HepG2 (cell line): ENCODE measurements around the gene SACS. TPM values are rescaled to one million over a fixed set of nuclear protein-coding genes. Genes with fewer than 3 reads are reported as not detected.

ENCODE experiments used
- ATAC-seq: fragments of 200-7000 bp; cut with Tn5 transposase; 3 replicates; pipeline ENCODE4 v1.9.1; 2020; ENCODE audit warnings: mild to moderate bottlenecking, moderate library complexity
- BruUV-seq: library from RNA; stranded (reverse); fragments of 400-500 nt; replicated peaks from 2 replicates; lab custom pipeline; 2021; lab: Mats Ljungman, UMichigan
- CTCF ChIA-PET: fragments of 300-600 bp; formaldehyde crosslinking; extraction: SDS; loops from one replicate; lab custom pipeline; 2021; ENCODE audit warnings: low total read pairs, inconsistent platforms, low intra/inter-chr PET ratio; lab: Yijun Ruan, JAX
- POLR2A ChIA-PET: fragments of 350-600 bp; sonication (Branson Sonifier 250); formaldehyde crosslinking; loops from one replicate; lab custom pipeline; 2020; ENCODE audit warnings: antibody characterized with exemption, inconsistent platforms; lab: Yijun Ruan, JAX
- DNase-seq: peaks from one replicate; pipeline ENCODE4 v3.0.0-alpha.2; 2015; ENCODE audit warnings: low spot score
- FAIRE-seq: peaks from 3 replicates; lab custom pipeline; 2011; peaks lifted over from hg19 to GRCh38; lab: Jason Lieb, UNC
- H2AFZ ChIP-seq: one replicate; pipeline ENCODE4 v1.6.1; 2011; ENCODE audit warnings: low read length, inconsistent platforms
- H3K27ac ChIP-seq: fragments of 300-600 bp; 3 replicates; pipeline ENCODE4 v1.8.0; 2011; ENCODE audit warnings: mixed run types, mild to moderate bottlenecking, mixed read lengths, low read length, inconsistent platforms; ENCODE audit not compliant: insufficient read depth; ENCODE audit errors: extremely low read length
- H3K27me3 ChIP-seq, 2 experiments: fragments of 200-600 bp in 1 of 2; 2 replicates in 1 of 2; 3 replicates in 1 of 2; pipeline versions ENCODE4 v1.6.0 to v1.8.0; 2011; ENCODE audit warnings: low read length in 2 of 2, mild to moderate bottlenecking in 2 of 2, moderate library complexity in 2 of 2, inconsistent platforms in 1 of 2; ENCODE audit not compliant: insufficient read depth in 2 of 2, control insufficient read depth in 1 of 2
- H3K36me3 ChIP-seq, 2 experiments: fragments of 200-600 bp in 1 of 2; replicated peaks in 1 of 2; 2 replicates in 1 of 2; 3 replicates in 1 of 2; pipeline versions ENCODE4 v1.5.1 to v1.8.0; 2011; ENCODE audit warnings: low read length in 2 of 2, inconsistent platforms in 1 of 2; ENCODE audit not compliant: insufficient read depth in 2 of 2, control insufficient read depth in 1 of 2
- H3K4me1 ChIP-seq: 2 replicates; pipeline ENCODE4 v1.5.1; 2012; ENCODE audit warnings: low read length, inconsistent platforms; ENCODE audit not compliant: insufficient read depth
- H3K4me2 ChIP-seq: 2 replicates; pipeline ENCODE4 v1.6.0; 2011; ENCODE audit warnings: low read depth, low read length, inconsistent platforms
- H3K4me3 ChIP-seq, 3 experiments: fragments of 200-600 bp in 1 of 3; sonication (generic), shearing (Covaris generic) in 1 of 3; replicated peaks in 1 of 3; 2 replicates each; pipeline ENCODE4 v1.5.1; 2011 to 2016; ENCODE audit warnings: low read length in 3 of 3, inconsistent platforms in 2 of 3, low read depth in 2 of 3, mild to moderate bottlenecking in 2 of 3, control low read depth in 1 of 3, mixed read lengths in 1 of 3; ENCODE audit not compliant: insufficient read depth in 1 of 3
- H3K79me2 ChIP-seq: one replicate; pipeline ENCODE4 v1.6.1; 2011; ENCODE audit warnings: low read length, inconsistent platforms; ENCODE audit not compliant: insufficient read depth
- H3K9ac ChIP-seq: 2 replicates; pipeline ENCODE4 v1.6.0; 2011; ENCODE audit warnings: mild to moderate bottlenecking, low read depth, low read length, inconsistent platforms; ENCODE audit not compliant: insufficient read depth
- H3K9me3 ChIP-seq: 2 replicates; pipeline ENCODE4 v1.5.1; 2012; ENCODE audit warnings: mild to moderate bottlenecking, low read length
- H4K20me1 ChIP-seq: 2 replicates; pipeline ENCODE4 v1.6.0; 2011; ENCODE audit warnings: inconsistent platforms, mild to moderate bottlenecking, low read length, moderate library complexity; ENCODE audit not compliant: insufficient read depth
- EP300 ChIP-seq, 3 experiments: sonication (generic) in 1 of 3; formaldehyde crosslinking in 1 of 3; IDR thresholded peaks; 2 replicates each; pipeline versions ENCODE4 v1.5.1 to v1.6.1; 2011 to 2020; ENCODE audit warnings: low read depth in 2 of 3, low read length in 2 of 3, borderline replicate concordance in 1 of 3, improper control_type of control experiment in 1 of 3, mild to moderate bottlenecking in 1 of 3, missing genetic modification reagents in 1 of 3, moderate library complexity in 1 of 3
- JDP2 ChIP-seq: sonication (generic); formaldehyde crosslinking; IDR thresholded peaks from 2 replicates; pipeline ENCODE4 v1.8.1; 2022; ENCODE audit warnings: missing genetic modification reagents, borderline replicate concordance
- MNT ChIP-seq: fragments of 450-650 bp; IDR thresholded peaks from 2 replicates; pipeline ENCODE4 v1.6.1; 2016
- SOX13 ChIP-seq, 3 experiments: fragments of 450-650 bp in 1 of 3; sonication (generic) in 1 of 3; formaldehyde crosslinking in 1 of 3; IDR thresholded peaks in 2 of 3; conservative IDR thresholded peaks in 1 of 3; 2 replicates each; pipeline versions ENCODE4 v1.5.0 to v1.6.1; 2016 to 2020; ENCODE audit warnings: antibody characterized with exemption in 1 of 3, mild to moderate bottlenecking in 1 of 3, missing compliant biosample characterization in 1 of 3, missing genetic modification reagents in 1 of 3, moderate library complexity in 1 of 3
- SOX6 ChIP-seq, 2 experiments: fragments of 450-650 bp in 1 of 2; sonication (generic) in 1 of 2; formaldehyde crosslinking in 1 of 2; IDR thresholded peaks; 2 replicates each; pipeline versions ENCODE4 v1.4.0 to v1.6.1; 2017 to 2020; ENCODE audit warnings: antibody characterized with exemption in 1 of 2, mild to moderate bottlenecking in 1 of 2, missing genetic modification reagents in 1 of 2
- TCF7 ChIP-seq: sonication (generic); IDR thresholded peaks from 2 replicates; pipeline ENCODE4 v1.6.1; 2016; ENCODE audit warnings: antibody characterized with exemption, low read depth
- ZGPAT ChIP-seq: IDR thresholded peaks from 2 replicates; pipeline ENCODE4 v1.6.1; 2016; ENCODE audit warnings: mild to moderate bottlenecking
- ZNF136 ChIP-seq: sonication (generic); formaldehyde crosslinking; IDR thresholded peaks from 2 replicates; pipeline ENCODE4 v1.8.1; 2022; ENCODE audit warnings: low read depth, mild to moderate bottlenecking, moderate library complexity, missing genetic modification reagents
- WGBS: methylation state at CpG from one replicate; pipeline ENCODE4 v1.1.6; 2017; ENCODE audit warnings: low lambda C conversion rate; 5-methylcytosine and 5-hydroxymethylcytosine counted together
- in situ Hi-C: cut with HindIII; loops from 2 replicates; pipeline ENCODE4 v1.10.0; 2017; ENCODE audit warnings: low pct_unique_long_range_greater_than_20kb; ENCODE audit not compliant: extremely low pct_ligation_motif_present
- intact Hi-C: fragments of 100-400 bp; cut with micrococcal nuclease; formaldehyde crosslinking; loops from one replicate; pipeline ENCODE4 v1.10.0; 2022; ENCODE audit not compliant: unreplicated experiment
- polyA plus RNA-seq, 8 experiments: library from polyadenylated mRNA; depleted of rRNA in 3 of 8; stranded (reverse) in 7 of 8; unstranded in 1 of 8; fragments of >200 nt; fragmentation: Illumina TruSeq in 4 of 8; extraction: Trizol in 4 of 8; gene quantifications; 2 replicates each; pipeline versions ENCODE4 v1.2.1 to v1.2.3, GENCODE V29; 2011 to 2016; ENCODE audit warnings: low read depth in 4 of 8, missing spikeins in 1 of 8, mixed read lengths in 1 of 8; ENCODE audit not compliant: insufficient read depth in 1 of 8
- total RNA-seq, 5 experiments: library from RNA; depleted of rRNA; stranded (reverse); fragments of >200 nt; fragmentation: Illumina TruSeq; extraction: Trizol; gene quantifications; 2 replicates each; pipeline ENCODE4 v1.2.3, GENCODE V29; 2016; ENCODE audit warnings: low read depth in 1 of 5

SACS gene
- total and polyA plus RNA-seq, 2 of the 13 experiments (the other 11 are each of a cell fraction or from before 2014, with no cell fraction given): 4.0 to 15.7 TPM

- CTCF ChIA-PET: no interaction called here
Observed at GRCh38 chr13:23470790-23471614, 37.5 kb upstream of the SACS start.

GRCh38 chr13:23469951-23470421 lies 36.5 kb upstream of the SACS start:
- Histone ChIP-seq H3K27me3 (peaks cover 0 to 5% of the 10 kb centered on the region in 2 experiments; a peak in 1 of 5 replicates), H3K36me3 (no peaks in the 10 kb centered on the region), H3K9me3 (no peaks in the 10 kb centered on the region), H3K79me2 (no peaks in the 10 kb centered on the region), H3K4me1 (peaks cover 33% of the 10 kb centered on the region), H3K4me3 (no peak overlapping the region), H3K27ac (no peak overlapping the region), H4K20me1 (no peaks in the 10 kb centered on the region), H2AFZ (no peak overlapping the region), H3K4me2 (no peak overlapping the region), H3K9ac (no peak overlapping the region)
- ChIA-PET CTCF (no interaction called here), POLR2A (no interaction called here)
- TF ChIP-seq ZNF136 (no peak), ZGPAT (CRISPR knock-in tag) (no peak), MNT (peak; percentile 16; the same call in 1 of the 2 replicates)
- no peak for FAIRE-seq
- DNase-seq: no peak
- WGBS: 80% methylated on average over 9 of the region's 9 CpGs
- BruUV-seq: no TSS peak
- ATAC-seq: no peak
- in situ Hi-C loops (loop anchor here (5.0 to 10.0 kb wide), 3 partner anchors 107 to 405 kb away; no protein-coding TSS in a partner anchor), intact Hi-C loops (loop anchor here (1.0 to 10.0 kb wide), 3 partner anchors 185 to 417 kb away; partner anchors contain the start of gene MIPEP)

More at GRCh38 chr13:23470790-23471614, 37.5 kb upstream of the SACS start:
- peak; percentile 39 for DNase-seq
- Histone ChIP-seq H2AFZ (no peak overlapping the region), H3K27me3 (no peaks in the 10 kb centered on the region), H3K4me1 (peaks cover 33% of the 10 kb centered on the region), H3K36me3 (no peaks in the 10 kb centered on the region), H3K27ac (no peak overlapping the region), H3K4me2 (peak overlapping the region; percentile 33), H4K20me1 (no peaks in the 10 kb centered on the region), H3K79me2 (no peaks in the 10 kb centered on the region), H3K9me3 (no peaks in the 10 kb centered on the region), H3K9ac (no peak overlapping the region), H3K4me3 (peak overlapping the region in 1 of 3 experiments; percentile 10; a peak in 1 of 6 replicates)
- in situ Hi-C loops (no loop called here), intact Hi-C loops (loop anchor here (1.0 kb wide), 1 partner anchor 236 kb away; no protein-coding TSS in a partner anchor)
- WGBS: 8% methylated on average over 7 of the region's 7 CpGs
- 0 out of 4 replicates have a peak, but pooled peaks of 1 of the 2 experiments have one; percentile 8 for TF ChIP-seq EP300 (IDR thresholded peaks at IDR 0.05; ENCODE audit: low read depth in 2 of 2, low read length in 2 of 2)
- TF ChIP-seq EP300 (CRISPR knock-in tag; IDR thresholded peaks at IDR 0.05; ENCODE audit: borderline replicate concordance): no peak
- TF ChIP-seq SOX13 (IDR thresholded peaks at IDR 0.05): no peak
- TF ChIP-seq SOX13 (CRISPR knock-in tag; conservative IDR thresholded peaks at IDR 0.05 in 1 of 2, IDR thresholded peaks at IDR 0.05 in 1 of 2): peak in 1 of 2 experiments; percentile 73; a peak in 2 of 4 replicates
- TF ChIP-seq JDP2 (CRISPR knock-in tag): no peak
- peak; percentile 11; the same call in 1 of the 2 replicates for TF ChIP-seq TCF7
- no peak for TF ChIP-seq SOX6 (IDR thresholded peaks at IDR 0.05)
- peak; percentile 33; the same call in 1 of the 2 replicates for TF ChIP-seq SOX6 (CRISPR knock-in tag; IDR thresholded peaks at IDR 0.05)
- POLR2A ChIA-PET: no interaction called here
- no peak for FAIRE-seq
- no TSS peak for BruUV-seq
- ATAC-seq: no peak
